ENCODE data around the gene RAB34.

RAB34 gene

GRCh38 chr17:28684963-28685362 is 32.7 kb downstream of the RAB34 start:
- no peak for DNase-seq (ENCODE audit: low read depth, low spot score)

- no peak for DNase-seq (ENCODE audit: low read depth, low spot score)
Observed at GRCh38 chr17:28682655-28683054, 35.0 kb downstream of the RAB34 start.

DNA sequence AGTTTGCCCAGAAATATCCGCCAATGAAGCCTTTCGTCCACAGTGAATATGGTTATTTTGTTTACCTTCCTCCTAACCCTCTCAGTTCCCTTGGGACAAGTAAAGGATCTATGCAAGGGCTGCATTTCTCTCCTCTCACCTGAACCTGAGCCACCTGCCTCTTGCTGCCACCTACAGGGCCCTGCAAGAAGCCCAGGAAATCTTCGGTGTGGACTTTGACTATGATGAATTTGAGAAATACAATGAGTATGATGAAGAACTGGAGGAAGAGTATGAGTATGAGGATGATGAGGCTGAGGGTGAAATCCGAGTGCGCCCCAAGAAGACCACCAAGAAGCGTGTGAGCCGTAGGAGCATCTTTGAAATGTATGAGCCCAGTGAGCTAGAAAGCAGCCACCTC is 41.7 kb downstream of the RAB34 start:
- no peak for DNase-seq (ENCODE audit: low read depth, low spot score)

GRCh38 chr17:28675490-28675889 is 42.2 kb downstream of the RAB34 start:
- DNase-seq (ENCODE audit: low read depth, low spot score): no peak

DNA sequence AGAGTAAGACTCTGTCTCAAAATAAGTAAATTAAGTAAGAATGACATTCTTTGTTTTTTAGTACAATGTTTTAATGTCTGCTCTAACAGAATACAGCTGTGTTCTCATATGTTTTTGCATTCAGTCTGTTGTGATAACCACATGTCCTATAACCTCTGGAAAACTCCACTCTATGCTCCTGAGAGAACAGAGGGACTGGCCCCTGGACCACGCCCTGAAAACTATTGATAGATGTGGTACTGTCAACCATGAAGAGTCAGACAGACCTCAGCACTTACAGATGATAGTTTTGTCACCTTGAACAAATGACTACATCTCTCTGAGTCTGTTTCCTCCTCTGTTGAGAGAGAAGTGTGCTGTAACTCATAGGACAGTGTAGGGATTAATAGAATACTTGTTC is 47.8 kb downstream of the RAB34 start:
- DNase-seq (ENCODE audit: low read depth, low spot score): no peak

DNA sequence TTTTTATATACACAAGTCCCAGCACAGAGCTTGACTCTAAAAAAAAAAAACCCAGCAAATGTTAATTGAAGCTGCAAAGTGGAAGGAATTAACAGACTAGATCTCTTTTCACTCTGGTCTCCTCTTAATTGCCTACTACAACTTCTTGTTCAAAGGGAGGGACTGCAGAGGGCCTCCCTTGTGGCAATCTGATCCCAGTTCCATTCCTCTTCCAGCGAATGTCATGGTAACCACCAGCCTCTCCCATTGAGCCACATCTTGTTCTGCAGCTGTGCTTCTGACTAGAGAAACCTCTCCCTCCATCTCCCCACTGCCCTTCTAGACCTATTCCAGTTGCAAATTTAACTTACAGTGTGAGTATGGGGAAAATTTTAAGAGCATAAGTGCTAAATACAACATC is 49.8 kb downstream of the RAB34 start:
- no peak for DNase-seq (ENCODE audit: low read depth, low spot score)

DNA sequence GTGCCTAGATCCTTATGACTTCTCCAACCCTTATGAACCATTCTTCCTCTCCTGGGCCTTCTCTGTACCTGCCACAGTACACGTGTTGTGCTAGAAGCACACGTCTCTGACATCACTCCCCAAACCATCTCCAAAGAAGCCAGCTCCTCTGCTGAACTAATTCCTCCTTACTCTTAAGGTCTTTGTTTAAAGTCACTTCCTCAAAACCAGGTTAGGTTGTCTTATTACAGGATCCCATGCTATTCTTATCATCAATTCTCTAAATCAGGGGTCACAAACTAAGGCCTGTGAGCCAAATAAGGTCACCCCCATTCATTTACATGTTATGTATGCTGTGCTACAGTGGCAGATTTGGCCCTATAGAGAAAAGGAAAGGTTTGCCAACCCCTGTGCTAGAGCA is 51.7 kb downstream of the RAB34 start:
- DNase-seq (ENCODE audit: low read depth, low spot score): no peak

Measured in iPS DF 19.7 (cell line).